ACHN (cell line): ENCODE data around the gene ANKRD12.

Experiments used
- DNase-seq: peaks from one replicate; pipeline ENCODE4 v3.0.0-alpha.2; 2015
- in situ Hi-C: cut with HindIII; loops from 2 replicates; pipeline ENCODE4 v1.10.0; 2017; ENCODE audit warnings: low sequenced_read_pairs, low pct_ligation_motif_present, low pct_unique_long_range_greater_than_20kb

Gene ANKRD12

DNA sequence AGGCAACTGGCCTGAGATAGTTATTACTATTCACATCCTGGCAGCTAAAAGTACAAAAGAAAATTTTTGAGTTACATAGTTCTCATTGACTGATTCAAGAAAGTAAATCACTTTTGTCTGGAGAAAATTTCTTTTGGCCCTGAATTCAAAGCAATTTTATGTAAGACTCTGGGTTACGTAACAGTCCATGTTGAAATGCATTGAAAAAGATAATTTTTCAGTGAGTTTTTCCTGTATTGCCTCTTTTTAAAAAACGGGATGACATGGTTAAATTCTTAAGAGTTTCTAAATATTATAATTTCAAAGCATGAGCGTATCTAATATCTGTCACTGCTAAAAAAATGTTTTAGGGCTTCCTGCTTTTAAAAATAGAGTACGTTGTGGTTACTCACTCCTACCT, 72.7 kb downstream of the ANKRD12 start:
- no peak for DNase-seq
- in situ Hi-C loops: no loop called here

DNA sequence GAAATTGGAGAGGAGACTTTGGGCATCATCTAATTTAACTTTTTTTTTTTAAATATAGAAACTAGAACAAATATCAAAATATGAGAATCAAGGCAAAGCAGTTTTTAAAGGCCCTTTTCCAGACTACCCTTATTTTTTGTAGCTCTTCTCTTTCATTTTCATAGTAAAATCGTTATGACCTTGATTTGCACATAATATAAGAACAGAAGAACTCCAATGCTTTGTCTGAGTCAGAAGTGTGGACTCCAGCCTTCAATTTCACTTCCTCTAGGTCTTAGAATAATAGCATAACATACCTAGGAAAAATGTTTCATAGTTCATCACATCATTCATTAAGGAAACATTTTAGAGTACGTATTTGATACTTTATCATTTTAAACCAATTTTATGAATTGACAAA, 74.4 kb downstream of the ANKRD12 start:
- in situ Hi-C loops: no loop called here

DNA sequence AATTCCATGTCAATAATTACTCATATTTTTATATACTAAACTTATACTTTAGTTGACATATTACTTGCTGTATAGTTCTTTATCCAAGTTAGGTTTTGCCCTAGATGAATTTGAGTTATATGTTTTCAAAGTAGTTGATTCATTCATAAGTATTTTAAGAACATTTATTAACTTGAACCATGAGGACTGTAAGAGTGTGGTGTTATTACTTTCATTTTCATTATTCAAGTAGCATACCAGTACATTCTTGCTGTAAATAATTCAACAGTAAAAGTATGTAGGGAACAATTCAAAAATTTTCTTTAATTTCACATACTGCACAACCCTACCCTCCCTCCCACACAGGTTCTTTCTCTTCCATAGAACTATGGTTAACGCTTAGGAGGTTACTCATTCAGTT, 75.4 kb downstream of the ANKRD12 start:
- in situ Hi-C loops: no loop called here
- peak; percentile 39 for DNase-seq

More for the DNA sequence above, 74.4 kb downstream of the ANKRD12 start:
- peak; percentile 29 for DNase-seq

DNA sequence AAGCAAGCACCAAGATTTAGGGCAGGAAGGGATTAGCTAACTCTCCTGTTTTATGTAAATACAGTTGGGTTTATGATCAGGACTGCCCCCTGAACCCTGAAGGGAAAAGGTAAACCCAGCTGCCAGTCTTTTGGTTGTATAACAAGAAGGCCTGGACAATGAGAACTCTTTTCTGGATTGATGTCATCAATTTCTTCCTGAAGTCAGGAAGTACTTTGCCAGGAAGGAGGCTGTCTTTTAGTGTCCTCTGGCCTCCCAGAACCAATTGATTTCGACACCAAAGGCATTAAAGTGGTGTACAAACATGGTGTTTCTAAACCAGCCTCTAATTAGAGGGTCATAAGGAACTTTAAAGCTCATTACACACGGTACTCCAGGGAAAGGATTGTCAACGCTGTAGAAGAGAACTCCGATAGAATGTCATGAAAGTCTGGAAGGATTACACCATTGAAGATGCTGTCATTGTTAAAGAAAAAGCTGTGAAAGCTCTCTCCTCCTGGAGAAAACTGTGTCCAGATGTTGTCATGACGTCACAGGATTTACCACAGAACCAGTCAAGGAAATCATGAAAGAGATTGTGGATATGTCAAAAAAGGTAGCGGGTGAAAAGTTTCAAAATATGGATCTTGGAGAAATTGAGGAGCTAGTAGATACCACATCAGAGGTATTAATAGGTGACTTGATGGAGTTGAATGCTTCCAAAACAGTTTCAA, 78.8 kb downstream of the ANKRD12 start:
- in situ Hi-C loops: no loop called here
- DNase-seq: no peak

DNA sequence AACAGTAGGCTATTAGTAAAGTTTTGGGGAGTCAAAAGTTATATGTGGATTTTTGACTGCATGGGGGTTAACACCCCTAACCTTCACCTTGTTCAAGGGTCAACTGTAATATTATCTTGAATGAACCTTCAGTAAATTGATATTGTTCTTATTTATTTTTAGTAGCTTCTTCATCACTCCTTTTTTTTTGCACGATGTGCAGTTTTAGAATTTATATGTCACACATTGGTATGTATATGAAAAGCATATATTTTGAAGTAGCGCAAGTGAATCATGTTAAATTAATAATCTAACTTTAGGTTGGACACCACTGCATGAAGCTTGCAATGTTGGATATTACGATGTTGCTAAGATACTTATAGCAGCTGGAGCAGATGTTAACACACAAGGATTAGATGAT, 79.9 kb downstream of the ANKRD12 start:
- no peak for DNase-seq
- in situ Hi-C loops: no loop called here

DNA sequence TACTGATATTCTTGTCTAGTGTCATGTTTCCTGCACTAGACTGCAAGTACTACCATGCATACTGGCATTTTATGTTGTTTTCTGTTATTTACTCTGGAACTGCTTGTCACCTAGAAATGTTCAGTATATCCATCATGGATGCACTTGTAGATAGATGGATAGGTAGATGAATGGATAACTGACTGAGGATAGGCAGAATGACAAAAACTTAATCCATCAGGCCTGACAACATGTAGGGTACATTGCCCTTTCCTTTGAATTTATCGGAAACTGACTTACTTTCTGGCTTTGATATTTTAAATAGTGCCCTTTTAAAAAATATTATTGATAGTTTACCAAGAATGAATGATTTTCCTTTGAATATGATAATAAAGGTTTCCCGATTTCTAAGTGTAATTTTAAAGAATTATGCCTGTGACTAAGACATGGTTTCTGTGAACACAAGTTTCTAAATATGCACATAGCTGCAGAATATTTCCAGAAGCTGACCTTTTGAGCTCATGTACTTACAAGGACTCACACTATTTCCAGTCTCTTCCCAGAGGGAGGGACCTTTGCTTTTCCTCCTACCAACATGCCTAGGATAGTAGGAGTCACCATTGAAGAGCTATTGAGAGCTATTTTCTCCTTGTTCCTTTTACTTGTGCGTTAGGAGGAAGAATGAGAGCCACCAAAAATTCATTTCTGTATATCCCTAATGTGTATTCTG, 81.3 kb downstream of the ANKRD12 start:
- in situ Hi-C loops: no loop called here
- DNase-seq: no peak

DNA sequence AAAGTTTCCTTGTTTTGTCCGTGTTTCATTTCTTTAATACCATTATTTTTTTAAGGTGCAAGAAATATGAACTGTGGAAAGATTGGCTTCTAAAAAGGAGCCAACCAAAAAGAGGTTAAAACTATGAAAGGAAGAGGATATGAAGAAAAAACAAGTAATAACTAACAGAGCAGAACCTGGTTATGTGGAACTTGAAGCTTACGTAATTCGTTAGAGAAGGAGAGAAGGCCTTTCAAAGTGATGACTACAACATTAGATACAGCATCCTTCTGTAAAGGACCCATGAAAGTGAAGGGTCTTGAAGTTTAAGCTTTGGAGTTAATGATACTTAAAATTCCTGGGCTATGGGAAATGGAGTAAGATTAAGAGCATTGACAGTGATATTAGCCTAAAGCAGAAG, 84.5 kb downstream of the ANKRD12 start:
- DNase-seq: peak; percentile 26
- in situ Hi-C loops: no loop called here

DNA sequence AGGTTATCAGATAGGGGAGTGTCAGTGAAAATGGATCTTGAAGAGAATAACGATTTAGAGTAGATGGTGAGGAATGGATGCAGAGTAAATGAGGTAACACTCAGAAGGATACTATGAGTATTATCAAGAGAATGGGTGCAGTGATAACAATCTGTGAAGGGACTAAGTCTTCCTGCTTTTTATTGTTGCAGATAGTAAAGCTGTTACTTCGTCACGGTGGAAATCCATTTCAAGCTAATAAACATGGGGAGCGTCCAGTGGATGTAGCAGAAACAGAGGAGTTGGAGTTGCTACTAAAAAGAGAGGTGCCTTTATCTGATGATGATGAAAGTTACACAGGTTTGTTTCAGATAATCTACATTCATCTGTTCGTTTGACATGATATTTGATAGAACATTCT, 85.1 kb downstream of the ANKRD12 start:
- in situ Hi-C loops: no loop called here
- no peak for DNase-seq

DNA sequence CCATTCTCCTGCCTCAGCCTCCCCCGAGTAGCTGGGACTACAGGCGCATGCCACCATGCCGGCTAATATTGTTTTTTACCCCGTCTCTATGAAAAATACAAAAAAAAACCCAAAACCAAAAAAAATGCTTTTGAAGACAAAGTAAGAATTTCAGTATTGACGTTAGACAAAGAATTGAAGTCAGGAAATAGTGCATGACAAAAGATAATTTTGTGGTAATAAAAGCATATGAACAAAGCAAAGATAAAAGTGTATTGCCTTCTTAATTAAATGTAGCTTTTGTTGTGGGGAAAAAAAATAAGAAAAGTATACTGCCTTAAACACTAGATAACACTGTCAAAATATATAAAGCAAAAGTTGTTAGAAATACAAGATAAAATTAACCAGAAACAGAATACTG, 86.8 kb downstream of the ANKRD12 start:
- no peak for DNase-seq
- in situ Hi-C loops: no loop called here

DNA sequence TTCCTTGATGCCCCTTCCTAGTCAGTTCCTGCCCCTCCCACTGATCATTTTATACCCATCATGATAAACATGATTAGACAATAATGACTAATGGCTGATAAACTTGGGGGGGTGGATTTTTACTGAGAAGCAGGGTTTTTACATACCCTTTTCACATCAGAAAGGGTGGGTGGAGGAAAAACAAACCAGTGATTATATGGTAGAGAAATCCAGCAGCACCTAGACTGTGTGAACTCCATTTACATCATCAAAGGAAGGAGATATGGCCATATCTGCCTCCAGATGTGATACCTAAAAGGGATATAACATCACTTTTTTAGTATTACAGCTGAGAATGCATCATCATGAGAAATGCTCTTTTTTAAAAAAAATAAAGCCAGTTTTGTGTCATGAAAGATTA, 89.9 kb downstream of the ANKRD12 start:
- no peak for DNase-seq
- in situ Hi-C loops: no loop called here

DNA sequence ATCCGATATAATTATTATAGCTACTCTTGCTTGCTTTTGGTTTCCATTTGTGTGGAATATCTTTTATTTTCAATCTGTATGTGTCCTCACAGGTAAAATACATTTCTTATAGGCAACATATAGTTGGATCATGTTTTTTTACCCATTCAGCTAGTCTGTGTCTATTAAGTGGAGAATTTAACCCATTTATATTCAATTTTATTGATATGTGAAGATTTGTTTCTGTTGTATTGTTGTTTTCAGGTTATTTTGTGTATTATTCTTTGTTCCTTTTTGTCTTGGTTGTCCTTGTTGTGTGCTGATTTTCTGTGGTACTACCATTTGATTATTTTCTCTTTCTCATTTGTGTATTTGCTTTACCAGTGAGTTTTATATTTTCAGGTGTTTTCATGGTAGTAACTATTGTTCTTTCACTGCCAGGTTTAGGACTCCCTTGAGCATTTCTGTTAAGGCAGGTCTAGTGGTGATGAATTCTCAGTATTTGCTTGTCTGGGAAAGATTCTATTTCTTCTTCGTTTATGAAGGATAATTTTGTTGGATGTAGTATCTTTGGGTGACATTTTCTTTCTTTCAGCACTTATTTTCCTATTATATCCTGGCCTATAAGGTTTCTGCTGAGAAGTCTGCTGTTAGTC, 95.4 kb downstream of the ANKRD12 start:
- in situ Hi-C loops: no loop called here

DNA sequence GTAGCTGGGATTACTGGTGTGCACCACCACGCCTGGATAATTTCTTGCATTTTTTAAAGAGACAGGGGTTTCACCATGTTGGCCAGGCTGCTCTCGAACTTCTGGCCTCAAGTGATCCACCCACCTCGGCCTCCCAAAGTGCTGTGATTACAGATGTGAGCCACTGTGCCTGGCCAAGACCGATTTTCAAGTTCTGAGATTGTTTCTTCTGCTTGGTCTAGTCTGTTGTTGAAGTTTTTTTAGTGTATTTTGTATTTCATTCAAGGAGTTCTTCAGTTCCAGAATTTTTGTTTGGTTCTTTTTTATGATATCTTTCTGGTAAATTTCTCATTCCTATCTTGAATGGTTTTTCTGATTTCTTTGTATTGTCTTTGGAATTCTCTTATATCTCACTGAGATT, 96.4 kb downstream of the ANKRD12 start:
- in situ Hi-C loops: no loop called here

More for the DNA sequence above, 95.4 kb downstream of the ANKRD12 start:
- DNase-seq: no peak

DNA sequence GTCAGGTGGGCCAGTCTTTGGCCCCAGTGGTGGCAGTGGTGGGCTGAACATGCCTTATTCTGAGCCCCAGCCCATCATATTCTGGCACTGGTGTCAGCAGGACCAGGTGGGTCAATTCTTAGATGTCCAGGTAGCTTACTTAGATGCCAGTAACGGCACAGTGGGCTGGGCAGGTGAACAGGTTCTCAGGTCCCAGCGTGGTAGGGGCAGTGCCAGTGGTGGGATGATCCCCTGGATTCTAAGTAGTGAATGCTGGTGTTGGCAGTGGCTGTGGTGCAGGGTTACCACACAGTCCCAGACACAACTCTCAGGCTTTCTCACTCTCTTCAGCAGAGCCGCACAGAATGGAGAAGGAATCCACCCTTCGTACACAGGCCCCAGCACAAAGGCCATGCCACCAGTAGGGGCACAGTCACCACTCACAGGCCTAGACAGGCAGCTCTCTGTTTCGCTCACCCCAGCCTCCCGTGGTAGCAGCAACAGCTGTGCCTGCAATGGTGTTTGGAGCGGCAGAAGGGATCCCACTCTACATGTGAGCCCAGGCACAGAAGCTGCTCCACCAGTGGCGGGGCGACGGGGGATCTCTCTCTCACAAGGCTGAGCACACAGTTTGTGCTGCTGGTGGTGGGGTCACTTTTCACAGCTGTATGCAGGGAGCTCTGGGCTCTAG, 97.3 kb downstream of the ANKRD12 start:
- in situ Hi-C loops: no loop called here
- no peak for DNase-seq

More for the DNA sequence above, 96.4 kb downstream of the ANKRD12 start:
- no peak for DNase-seq

DNA sequence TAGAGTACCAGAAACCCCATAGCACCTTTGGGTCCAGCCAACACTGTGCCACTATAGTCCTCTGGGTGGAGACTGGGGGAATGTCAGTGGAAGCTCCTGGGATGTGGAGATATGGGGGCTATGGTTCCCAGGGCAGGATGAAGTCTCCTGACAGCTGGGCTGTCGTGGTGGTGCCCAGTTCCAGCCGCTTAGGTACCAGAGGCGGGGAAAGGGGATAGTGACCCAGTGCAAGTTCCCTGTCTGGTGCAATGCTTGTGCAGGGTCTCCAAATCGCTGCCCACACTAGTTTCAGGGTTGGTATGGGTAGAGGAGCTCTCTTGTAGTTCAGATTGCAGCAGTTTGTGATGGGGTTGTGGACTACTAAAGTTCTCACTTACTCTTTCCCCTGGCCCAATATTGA, 97.9 kb downstream of the ANKRD12 start:
- DNase-seq: no peak
- in situ Hi-C loops: no loop called here

DNA sequence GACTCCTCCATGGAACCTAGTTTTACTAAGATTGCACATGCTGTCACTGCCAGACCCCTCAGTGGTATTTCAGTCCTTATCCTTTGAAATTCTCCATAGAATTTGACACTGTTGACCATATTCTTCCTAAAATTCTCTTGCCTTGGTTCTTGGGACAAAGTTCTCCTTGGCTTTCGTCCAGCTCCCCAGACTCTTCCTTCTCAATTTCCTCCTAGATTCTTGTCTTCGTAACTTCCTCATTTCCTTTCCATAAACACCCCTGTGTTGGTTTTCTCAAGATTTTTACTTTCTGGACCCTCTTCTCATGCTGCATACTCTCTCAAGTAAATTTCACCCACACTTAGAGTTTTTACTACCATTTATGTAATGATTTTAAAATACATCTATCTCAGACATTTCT, 101.4 kb downstream of the ANKRD12 start:
- no peak for DNase-seq
- in situ Hi-C loops: no loop called here

DNA sequence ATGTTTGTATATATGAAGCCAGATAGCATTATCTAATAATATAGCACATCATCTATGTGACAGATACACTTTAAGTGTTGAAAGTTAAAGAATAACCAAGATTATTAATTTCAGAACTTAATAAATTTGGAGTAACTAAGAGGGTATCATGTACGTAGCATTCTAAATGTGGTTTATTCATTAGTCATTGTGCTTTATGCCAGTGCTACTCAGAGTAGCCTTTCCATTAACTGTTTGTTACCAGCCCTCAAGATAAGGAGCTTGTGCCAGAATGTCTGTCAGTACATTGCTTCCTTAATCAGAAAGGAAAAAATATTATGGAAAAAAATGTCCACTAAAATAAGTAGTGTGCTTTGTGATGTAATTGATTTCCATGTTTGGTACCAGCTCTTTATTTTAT, 103.1 kb downstream of the ANKRD12 start:
- in situ Hi-C loops: no loop called here
- no peak for DNase-seq

DNA sequence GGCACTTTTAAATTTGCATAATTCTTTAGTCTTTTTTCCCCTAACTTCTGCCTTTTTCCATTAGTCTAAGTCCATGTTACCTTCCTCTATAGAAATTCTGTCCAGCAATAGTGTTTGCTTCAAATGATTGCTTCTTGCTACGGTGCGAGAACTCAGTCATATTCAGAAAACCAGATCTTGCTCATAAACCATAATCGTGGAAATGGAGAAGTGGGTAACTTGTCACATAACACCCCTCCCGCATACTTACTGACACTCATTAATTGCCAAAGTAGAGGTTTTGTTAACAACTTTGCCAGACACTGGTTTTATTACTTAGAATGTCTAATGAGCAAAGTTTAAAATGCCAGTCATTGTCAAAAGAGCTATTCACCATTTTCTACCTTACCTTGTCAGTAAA, 103.7 kb downstream of the ANKRD12 start:
- DNase-seq: no peak
- in situ Hi-C loops: no loop called here

DNA sequence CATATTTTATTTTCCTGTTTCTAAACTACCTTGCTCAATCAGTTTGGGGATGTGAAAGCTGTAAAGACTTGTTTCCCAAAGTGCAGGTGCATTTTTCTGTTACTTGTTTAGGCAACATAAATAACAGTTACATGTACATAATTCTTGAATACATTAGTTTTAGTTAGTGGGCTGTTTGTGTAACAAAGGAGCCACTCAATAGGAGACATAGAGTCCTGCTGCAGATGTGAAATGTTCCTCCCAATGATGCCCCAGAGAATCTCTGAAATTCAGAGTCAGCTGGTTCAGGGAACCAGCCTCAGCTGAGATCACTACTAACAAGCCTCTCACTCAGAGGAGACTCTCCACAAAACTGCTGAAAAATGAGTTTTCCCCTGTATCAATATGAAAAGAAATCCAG, 106.4 kb downstream of the ANKRD12 start:
- no peak for DNase-seq
- in situ Hi-C loops: no loop called here

DNA sequence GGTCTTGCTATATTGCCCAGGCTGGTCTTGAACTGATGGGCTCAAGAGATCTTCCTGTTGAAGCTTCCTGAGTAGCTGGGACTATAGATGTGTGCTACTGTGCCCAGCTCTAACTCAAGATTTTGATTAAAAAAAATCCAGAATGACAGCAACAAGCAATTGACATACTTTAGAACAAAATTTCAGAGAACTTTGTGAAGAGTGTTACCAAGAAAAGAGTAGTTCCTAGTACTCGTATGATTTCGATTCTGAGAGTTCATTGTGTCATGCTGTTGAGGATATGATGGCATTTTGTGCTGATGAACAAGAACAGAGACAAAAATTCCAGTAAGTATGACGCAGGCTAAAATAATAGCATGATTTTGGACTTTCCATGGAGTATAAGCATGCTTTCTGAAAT, 107.8 kb downstream of the ANKRD12 start:
- no peak for DNase-seq
- in situ Hi-C loops: no loop called here
